ENCODE data around the gene PIP4K2A. TPM values are rescaled to one million over a fixed set of nuclear protein-coding genes. Genes with fewer than 3 reads are reported as not detected.

The PIP4K2A gene
- total and polyA plus RNA-seq, 2 experiments from 2014 or later: 39.9 to 40.1 TPM

GRCh38 chr10:22674573-22674930 lies 39.8 kb downstream of the PIP4K2A start (continued):
- TF ChIP-seq CREB1 (CRISPR knock-in tag; IDR thresholded peaks at IDR 0.05; ENCODE audit: low read depth): no peak
- no peak for TF ChIP-seq ETS1 (IDR thresholded peaks at IDR 0.05)
- no peak for TF ChIP-seq CTCF (conservative IDR thresholded peaks at IDR 0.05; ENCODE audit: low read depth in 2 of 2)
- no peak for TF ChIP-seq JUNB (IDR thresholded peaks at IDR 0.05; ENCODE audit: unreplicated experiment)

GRCh38 chr10:22673785-22674572 lies 40.4 kb downstream of the PIP4K2A start:
- H3K9me3 Mint-ChIP-seq: no peaks in the 10 kb centered on the region
- no peaks in the 10 kb centered on the region for H4K20me1 ChIP-seq (replicated peaks; ENCODE audit: insufficient read depth)
- ATAC-seq: no peak
- TF ChIP-seq EZH2phosphoT487 (IDR thresholded peaks at IDR 0.05; ENCODE audit: unreplicated experiment) (no peak), STAT1 (IDR thresholded peaks at IDR 0.05; ENCODE audit: unreplicated experiment) (no peak), JUNB (IDR thresholded peaks at IDR 0.05; ENCODE audit: unreplicated experiment) (no peak), ETS1 (IDR thresholded peaks at IDR 0.05) (no peak), EZH2 (IDR thresholded peaks at IDR 0.05; ENCODE audit: low read depth, unreplicated experiment) (no peak), CTCF (conservative IDR thresholded peaks at IDR 0.05; ENCODE audit: low read depth in 2 of 2) (no peak), NANOG (IDR thresholded peaks at IDR 0.05; ENCODE audit: borderline replicate concordance) (no peak), CREB1 (CRISPR knock-in tag; IDR thresholded peaks at IDR 0.05; ENCODE audit: low read depth) (no peak), ZNF331 (CRISPR knock-in tag; IDR thresholded peaks at IDR 0.05; ENCODE audit: low read depth) (no peak), POLR2AphosphoS5 (IDR thresholded peaks at IDR 0.05; ENCODE audit: low read depth) (no peak), ZNF462 (CRISPR knock-in tag; IDR thresholded peaks at IDR 0.05) (no peak)

More at GRCh38 chr10:22673785-22674572, 40.4 kb downstream of the PIP4K2A start:
- peaks cover 76% of the 10 kb centered on the region for H3K4me1 ChIP-seq (ENCODE audit: insufficient read depth)
- peaks cover 2% of the 10 kb centered on the region for H3K27me3 Mint-ChIP-seq (ENCODE audit: insufficient read depth, low read depth, poor library complexity)
- peak overlapping the region; percentile 10; the same call in 1 of the 2 replicates for H3K27ac ChIP-seq (ENCODE audit: low read depth)
- no peaks in the 10 kb centered on the region for H3K36me3 Mint-ChIP-seq (ENCODE audit: low read depth)
- H3K79me2 ChIP-seq (replicated peaks; ENCODE audit: insufficient read depth): peaks cover 100% of the 10 kb centered on the region
- no peaks in the 10 kb centered on the region for H3K9me2 ChIP-seq (ENCODE audit: insufficient read depth)
- H3F3A ChIP-seq (replicated peaks; ENCODE audit: low read depth): no peaks in the 10 kb centered on the region; the same call in 1 of the 2 replicates
- H3K4me3 Mint-ChIP-seq: no peak overlapping the region
- no peak overlapping the region for H3K4me3 ChIP-seq
- H3K4me1 Mint-ChIP-seq: peaks cover 63% of the 10 kb centered on the region
- no peak overlapping the region for H2AFZ ChIP-seq
- H3K27me3 ChIP-seq (ENCODE audit: insufficient read depth): no peaks in the 10 kb centered on the region
- H3K4me2 ChIP-seq: peak overlapping the region; percentile 21
- no peaks in the 10 kb centered on the region for H3K36me3 ChIP-seq (ENCODE audit: insufficient read depth)
- 0 out of 2 replicates have a peak overlapping the region, but pooled peaks have one; percentile 15 for H3K27ac Mint-ChIP-seq
- no peak for DNase-seq (ENCODE audit: low spot score)
